Sciatic nerve (tissue), 2 donors: ENCODE data around the gene SLC38A8. TPM values are rescaled to one million over a fixed set of nuclear protein-coding genes. Genes with fewer than 3 reads are reported as not detected.

Source experiments
- ATAC-seq: fragments of 200-7000 bp; cut with Tn5 transposase; one replicate; pipeline ENCODE4 v1.9.1; 2020; ENCODE audit warnings: mild to moderate bottlenecking, moderate library complexity
- DNase-seq: peaks from one replicate; pipeline ENCODE4 v3.0.0-alpha.2; 2020; ENCODE audit warnings: low spot score
- intact Hi-C: fragments of 100-400 bp; cut with DNase I; formaldehyde crosslinking; loops from one replicate; pipeline ENCODE4 v1.14.2; 2022
- total RNA-seq: library from RNA; stranded (reverse); fragmentation: NEBNext Ultra II Directional; extraction: Animal tissue kit (Norgen Biotek cat#: 25700); gene quantifications from one replicate; pipeline ENCODE4 v1.2.1, GENCODE V29; 2021
- donor health status: DM: no; HTN: no; CAD: no.
- donor health status: DM: no; HTN: no; CAD: no.

Gene SLC38A8
- total RNA-seq, 1 donor from 2014 or later, result not detected

GRCh38 chr16:84040823-84041820, 1.5 kb downstream of the SLC38A8 start:
- intact Hi-C loops, result no loop called here
- peak; percentile 85 for ATAC-seq
- no peak for DNase-seq

DNA sequence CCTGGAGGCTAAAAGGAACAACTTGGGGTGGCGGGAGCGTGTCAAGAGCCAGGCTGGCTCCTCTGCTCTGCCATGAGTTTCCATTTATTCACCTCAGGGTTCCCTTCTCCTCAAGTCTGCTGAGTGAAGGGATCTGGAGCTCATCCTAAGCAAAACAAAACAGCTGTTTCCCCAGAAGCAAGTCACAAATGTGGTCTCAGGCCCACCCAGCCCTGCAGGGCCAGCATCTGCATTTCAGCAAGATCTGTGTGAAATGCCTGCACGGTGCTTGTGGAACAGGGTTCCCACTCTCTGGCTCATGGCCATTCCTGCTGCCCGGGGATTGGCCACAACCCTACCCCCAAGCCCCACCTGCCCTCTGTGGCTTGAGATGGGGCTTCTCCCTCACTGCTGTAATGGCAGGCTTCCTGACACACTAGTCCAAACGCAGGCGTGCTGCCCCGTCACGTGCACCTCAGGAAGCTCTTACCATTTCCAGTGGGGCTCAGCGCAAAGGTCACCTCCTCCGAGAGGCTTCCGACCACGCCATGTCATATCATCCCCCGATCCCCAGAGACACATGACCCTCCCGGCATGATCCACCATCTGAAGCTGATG, 2.3 kb downstream of the SLC38A8 start:
- ATAC-seq (no peak), DNase-seq (no peak)
- intact Hi-C loops, result no loop called here

GRCh38 chr16:84039696-84040095, 2.9 kb downstream of the SLC38A8 start:
- DNase-seq (no peak), ATAC-seq (no peak)
- intact Hi-C loops, result no loop called here

DNA sequence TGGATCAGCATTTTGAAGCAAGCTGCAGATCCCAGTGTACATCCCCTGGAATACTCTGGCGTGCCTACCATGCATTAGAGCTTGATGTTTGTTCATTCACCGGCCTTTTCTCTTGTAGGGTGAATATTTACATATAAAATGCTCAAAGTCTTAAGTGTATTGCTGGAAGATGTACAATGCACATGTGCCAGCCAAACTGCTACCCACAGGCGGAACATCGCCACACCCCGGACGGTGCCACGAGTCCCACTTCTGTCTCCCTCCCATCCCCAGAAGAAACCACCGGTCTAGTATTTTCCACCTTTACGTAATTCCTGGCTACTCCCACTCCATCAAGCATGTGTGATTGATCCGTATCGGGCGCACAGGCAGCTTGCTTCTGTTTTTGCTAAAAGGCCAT, 4.1 kb downstream of the SLC38A8 start:
- no peak for DNase-seq
- intact Hi-C loops, result no loop called here
- ATAC-seq, result no peak

DNA sequence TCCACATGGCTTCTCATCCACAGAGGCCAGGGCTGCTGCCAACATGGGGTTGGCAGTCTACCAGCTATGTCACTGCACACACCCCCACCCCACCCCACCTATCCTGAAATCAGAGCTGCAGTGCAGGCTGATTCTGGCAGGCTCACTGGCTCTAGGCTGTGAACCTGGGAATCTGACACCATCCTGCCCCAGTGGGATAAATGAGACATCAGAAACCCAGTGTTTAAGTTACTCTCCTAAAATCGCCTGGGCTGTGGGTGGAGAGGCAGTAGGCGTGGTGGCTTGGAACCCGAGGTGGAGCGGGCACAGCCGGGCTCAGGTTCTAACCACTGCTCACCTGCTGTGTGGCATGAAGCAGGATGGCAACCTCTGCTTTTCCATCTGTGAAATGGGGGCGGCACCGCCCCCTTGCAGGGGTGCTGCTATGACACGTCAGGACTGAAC, 5.6 kb downstream of the SLC38A8 start:
- intact Hi-C loops, result no loop called here
- DNase-seq, result no peak
- no peak for ATAC-seq

DNA sequence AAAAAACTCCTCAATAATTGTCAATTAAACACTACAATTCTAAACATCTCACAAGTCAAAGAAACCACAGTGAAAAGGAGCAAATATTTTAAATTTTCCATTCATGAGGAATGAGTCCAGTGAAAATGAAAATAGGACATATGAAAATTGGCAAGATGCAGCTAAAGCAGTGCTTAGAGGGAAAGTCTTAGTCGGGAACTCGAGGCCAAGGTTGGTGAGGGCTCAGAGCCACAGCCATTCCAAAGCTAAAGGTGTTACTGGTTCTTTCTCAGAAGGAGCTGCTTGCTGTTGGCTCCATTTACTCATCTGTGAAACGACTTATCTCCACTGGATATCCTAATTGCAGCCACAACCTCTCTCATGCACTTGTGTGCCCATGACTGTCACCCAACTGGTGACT, 6.5 kb downstream of the SLC38A8 start:
- intact Hi-C loops, result no loop called here
- no peak for DNase-seq
- no peak for ATAC-seq

DNA sequence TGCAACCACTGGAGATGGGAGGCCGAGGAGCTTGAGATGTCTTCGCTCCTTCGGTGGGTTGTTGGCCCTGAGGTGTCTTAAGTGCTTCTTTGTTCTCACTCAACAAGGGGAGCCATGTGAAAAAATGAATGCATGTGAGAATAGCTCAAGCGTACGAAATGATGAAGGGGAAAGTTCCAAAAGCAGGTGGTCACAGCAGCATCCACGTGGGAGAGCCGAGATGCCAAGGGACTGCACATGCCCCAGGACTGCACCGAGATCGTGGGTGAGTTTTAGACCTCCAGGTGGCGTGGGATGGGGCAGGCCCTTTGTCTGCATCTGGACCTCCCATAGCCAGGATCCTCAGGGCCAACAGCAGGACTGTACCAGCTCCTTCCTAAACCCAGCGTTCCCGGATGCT, 8.1 kb downstream of the SLC38A8 start:
- intact Hi-C loops, result no loop called here
- ATAC-seq (no peak), DNase-seq (no peak)

- DNase-seq, result no peak
- intact Hi-C loops, result no loop called here
These were observed 9.1 kb downstream of the SLC38A8 start for GRCh38 chr16:84033251-84034195.

GRCh38 chr16:84032458-84033178, 10.0 kb downstream of the SLC38A8 start:
- no peak for ATAC-seq
- DNase-seq, result no peak
- intact Hi-C loops, result no loop called here

More at GRCh38 chr16:84033251-84034195, 9.1 kb downstream of the SLC38A8 start:
- ATAC-seq, result no peak

- DNase-seq, result no peak
- intact Hi-C loops, result no loop called here
- ATAC-seq, result no peak
These were observed 11.0 kb downstream of the SLC38A8 start for GRCh38 chr16:84031556-84031955.

DNA sequence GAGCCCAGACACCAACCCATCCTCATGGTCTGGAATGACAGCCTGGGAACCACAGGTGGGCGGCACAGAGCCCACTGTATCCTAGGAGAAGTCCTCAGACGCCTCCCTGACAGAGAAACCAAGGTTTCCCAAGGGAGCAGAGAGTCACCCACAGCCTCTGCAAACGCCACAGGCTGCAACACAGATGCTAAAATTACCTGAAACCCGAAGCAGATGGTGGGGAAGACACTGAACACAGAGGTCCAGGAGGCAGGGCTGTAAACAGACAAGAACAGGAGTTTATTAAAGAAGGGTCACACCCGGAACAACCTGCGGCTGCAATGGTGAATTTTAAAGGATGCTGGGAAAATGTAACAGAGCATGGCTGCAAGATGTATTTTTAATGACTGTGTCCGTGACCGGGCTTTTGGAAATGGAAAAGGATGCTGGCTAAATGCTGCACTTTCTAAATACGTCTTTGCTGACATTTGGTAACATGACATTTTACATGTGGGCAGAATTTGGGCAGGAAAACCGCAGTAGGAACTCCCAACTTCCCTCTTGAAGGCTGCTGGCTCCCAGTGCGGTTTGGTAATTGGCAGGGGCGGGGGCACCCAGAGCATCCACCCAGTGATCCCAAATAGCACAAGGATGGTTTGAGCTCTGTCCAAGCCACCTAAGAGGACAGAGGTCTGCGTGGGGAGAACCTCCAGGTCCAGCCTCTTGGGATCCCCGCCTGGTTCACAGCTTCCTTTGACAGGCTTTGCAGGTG, 13.1 kb downstream of the SLC38A8 start:
- DNase-seq (no peak), ATAC-seq (no peak)
- intact Hi-C loops, result no loop called here

GRCh38 chr16:84027625-84028024, 15.0 kb downstream of the SLC38A8 start:
- ATAC-seq, result no peak
- no peak for DNase-seq
- intact Hi-C loops, result no loop called here

DNA sequence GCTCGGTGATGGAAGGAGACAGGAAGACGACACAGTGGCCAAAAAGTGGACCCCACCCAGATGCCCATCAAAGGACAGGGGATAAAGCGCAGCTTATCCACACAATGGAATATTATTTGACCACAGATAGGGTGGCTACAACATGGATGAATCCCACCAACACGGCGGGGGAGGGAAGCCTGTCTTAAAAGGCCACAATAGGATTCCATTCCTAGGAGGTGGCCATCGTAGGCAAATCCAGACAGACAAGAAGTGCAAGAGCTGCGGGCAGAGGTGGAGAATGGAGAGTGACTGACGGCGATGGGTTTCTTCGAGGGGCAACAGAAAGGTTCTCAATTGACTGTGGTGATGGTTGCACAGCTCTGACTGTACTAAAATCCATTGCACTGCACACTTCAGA, 16.0 kb downstream of the SLC38A8 start:
- intact Hi-C loops, result no loop called here
- ATAC-seq, result no peak

GRCh38 chr16:84024854-84025253, 17.7 kb downstream of the SLC38A8 start:
- ATAC-seq, result no peak
- intact Hi-C loops, result no loop called here
- no peak for DNase-seq

More for the DNA sequence above, 16.0 kb downstream of the SLC38A8 start:
- DNase-seq, result no peak

GRCh38 chr16:84022644-84023043, 20.0 kb downstream of the SLC38A8 start:
- ATAC-seq (no peak), DNase-seq (no peak)
- intact Hi-C loops, result no loop called here

DNA sequence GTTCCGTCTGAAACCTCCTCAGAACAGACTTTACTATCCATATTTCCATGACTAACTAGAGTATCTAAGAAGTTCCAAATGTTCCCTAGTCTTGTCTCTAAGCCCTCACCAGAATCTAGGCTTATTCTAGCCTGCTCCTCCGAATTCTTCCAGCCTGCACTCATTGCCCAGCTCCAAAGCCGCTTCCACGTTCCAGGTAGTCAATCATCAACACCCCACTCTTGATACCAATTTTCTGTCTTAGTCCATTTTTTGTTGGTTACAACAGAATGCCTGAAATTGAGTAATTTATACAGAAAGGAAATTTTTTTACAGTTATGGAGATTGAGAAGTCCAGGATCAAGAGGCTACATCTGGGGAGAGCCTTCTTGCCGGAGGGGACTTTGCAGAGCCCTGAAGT, 21.1 kb downstream of the SLC38A8 start:
- no peak for DNase-seq
- intact Hi-C loops, result no loop called here
- ATAC-seq, result no peak

DNA sequence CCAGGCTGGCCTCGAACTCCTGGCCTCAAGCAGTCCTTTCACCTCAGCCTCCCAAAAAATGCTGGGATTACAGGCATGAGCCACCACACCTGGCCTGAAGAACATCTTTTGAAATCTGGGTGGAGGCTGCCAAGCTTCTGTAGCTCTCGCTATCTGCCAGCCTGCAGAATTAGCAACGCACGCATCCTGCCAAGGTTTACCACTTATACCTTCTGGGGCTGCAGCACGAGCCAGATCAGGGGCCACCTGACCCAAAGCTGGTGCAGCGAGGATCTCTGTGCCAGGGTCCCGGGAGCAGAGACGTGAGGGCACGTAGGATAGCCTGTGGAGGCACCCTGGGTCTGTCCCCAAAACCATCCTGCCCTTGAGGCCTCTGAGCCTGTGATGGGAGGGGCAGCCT, 22.2 kb downstream of the SLC38A8 start:
- no peak for DNase-seq
- ATAC-seq, result no peak
- intact Hi-C loops, result no loop called here

DNA sequence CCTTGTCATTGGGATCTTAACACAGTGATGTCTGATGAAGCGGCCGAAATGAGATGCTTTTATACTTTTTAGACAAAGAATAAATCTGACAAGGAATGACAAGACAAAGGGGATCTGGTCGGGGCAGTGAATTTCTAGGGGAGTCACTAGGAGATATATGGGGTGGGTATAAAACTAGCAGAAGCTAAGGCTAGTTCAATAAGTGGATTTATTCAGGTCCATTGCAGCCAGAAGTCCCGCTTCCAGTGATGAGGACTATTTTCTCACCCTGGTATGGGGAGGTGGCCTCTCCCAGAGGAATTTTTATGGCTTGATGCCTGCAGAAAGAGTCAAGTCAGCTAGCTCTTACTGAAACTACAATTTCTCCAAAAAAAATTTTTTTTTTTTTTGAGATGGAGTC, 23.9 kb downstream of the SLC38A8 start:
- intact Hi-C loops, result no loop called here
- no peak for DNase-seq
- ATAC-seq, result no peak
